Omental fat pad (tissue), 4 donors: ENCODE data around the gene TBC1D9B. TPM values are rescaled to one million over a fixed set of nuclear protein-coding genes. Genes with fewer than 3 reads are reported as not detected.

Experiments
- ATAC-seq: fragments of 150-250 bp; one replicate; pipeline ENCODE4 v1.9.1; 2016; ENCODE audit warnings: mild to moderate bottlenecking, moderate library complexity; ENCODE audit not compliant: low FRiP score
- DNase-seq: peaks from one replicate; pipeline ENCODE4 v3.0.0-alpha.2; 2019; ENCODE audit warnings: low spot score
- total RNA-seq, 4 donors: library from RNA; depleted of rRNA; stranded (reverse); fragments of >200 nt; gene quantifications; one replicate each; pipeline ENCODE4 v1.1.0, GENCODE V29; 2016
- TF ChIP-seq, protein P1 (sequence below), 3 donors: fragments of 450-650 bp; IDR thresholded peaks; one replicate each; pipeline ENCODE4 v1.5.1; 2016 to 2017; ENCODE audit warnings: antibody characterized with exemption in 3 of 3, mild to moderate bottlenecking in 3 of 3, moderate library complexity in 2 of 3

The TBC1D9B gene
- total RNA-seq, 4 donors from 2014 or later, result 85.4 to 114 (median 97.0) TPM

GRCh38 chr5:179862296-179862695 is 45.4 kb downstream of the TBC1D9B start:
- ATAC-seq, result no peak
- DNase-seq, result no peak
- TF ChIP-seq, protein P1, sequence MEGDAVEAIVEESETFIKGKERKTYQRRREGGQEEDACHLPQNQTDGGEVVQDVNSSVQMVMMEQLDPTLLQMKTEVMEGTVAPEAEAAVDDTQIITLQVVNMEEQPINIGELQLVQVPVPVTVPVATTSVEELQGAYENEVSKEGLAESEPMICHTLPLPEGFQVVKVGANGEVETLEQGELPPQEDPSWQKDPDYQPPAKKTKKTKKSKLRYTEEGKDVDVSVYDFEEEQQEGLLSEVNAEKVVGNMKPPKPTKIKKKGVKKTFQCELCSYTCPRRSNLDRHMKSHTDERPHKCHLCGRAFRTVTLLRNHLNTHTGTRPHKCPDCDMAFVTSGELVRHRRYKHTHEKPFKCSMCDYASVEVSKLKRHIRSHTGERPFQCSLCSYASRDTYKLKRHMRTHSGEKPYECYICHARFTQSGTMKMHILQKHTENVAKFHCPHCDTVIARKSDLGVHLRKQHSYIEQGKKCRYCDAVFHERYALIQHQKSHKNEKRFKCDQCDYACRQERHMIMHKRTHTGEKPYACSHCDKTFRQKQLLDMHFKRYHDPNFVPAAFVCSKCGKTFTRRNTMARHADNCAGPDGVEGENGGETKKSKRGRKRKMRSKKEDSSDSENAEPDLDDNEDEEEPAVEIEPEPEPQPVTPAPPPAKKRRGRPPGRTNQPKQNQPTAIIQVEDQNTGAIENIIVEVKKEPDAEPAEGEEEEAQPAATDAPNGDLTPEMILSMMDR (IDR thresholded peaks at IDR 0.05), result no peak

DNA sequence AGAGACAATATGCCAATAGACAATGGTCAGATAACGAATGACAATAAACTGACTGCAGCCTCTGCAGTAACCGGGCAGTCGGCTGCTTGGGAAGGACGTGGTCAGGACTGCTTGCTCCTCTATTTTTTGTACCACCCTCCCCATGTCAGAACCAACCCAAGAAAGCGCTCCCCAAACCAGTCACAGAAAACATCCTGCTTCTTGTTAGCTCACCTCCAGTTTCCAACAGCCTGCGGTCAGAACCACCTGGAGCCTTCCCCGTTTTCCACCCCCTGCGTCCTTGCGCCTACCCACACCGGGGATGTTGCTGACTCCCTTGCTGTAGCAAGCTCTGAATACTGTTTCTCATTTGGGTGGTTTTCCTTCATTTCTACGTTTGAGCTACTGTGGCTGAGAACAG is 47.4 kb downstream of the TBC1D9B start:
- DNase-seq, result no peak
- TF ChIP-seq, protein P1 (IDR thresholded peaks at IDR 0.05), result no peak
- ATAC-seq, result no peak

DNA sequence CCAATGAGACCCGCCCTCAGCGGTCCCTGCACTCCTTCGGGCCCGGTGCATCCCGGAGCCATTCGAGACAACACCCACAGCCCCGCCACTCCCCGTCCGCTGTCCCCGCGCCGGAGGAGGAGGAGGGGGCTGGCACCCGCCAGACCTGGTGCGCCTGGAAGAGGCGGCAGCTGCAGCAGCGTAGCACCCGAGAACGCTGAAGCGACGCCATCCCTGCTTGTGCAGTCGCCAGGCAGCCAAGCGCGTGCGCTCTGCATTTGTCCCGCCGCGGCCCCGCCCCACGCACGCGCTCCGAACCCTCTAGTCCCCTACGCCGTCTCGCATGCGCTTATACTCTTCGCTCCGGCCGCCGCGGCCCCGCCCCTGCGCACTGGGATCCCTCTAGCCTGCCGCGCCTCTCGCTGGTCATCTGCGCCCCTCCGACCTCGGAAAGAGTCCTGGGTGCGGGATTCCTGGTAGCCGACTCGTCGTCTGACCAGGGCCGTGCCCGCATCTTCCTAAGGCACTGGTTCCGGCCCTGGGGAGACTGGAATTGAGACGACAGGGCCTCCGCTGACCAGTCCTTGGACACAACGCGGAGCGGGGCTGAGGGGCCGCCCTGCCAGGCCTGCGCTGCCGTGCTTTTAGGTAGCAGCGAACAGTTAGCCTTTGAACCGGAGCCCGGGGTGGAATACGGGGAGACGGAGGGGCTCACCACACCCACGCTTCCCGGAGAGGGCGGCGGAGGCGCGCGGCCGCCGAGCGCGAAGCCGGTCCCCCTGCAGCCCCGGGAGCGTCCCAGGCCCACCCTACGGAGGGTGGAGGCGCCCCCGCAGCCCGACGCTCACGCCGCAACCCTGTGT is 48.9 kb downstream of the TBC1D9B start, which contains the start of gene MRNIP:
MRNIP (minus strand) TSS at position 232 of the 842 bp plus-strand sequence; CDS start at position 211, 21 bp downstream.
- TF ChIP-seq, protein P1 (IDR thresholded peaks at IDR 0.05), result no peak
- DNase-seq, result peak; percentile 84
- ATAC-seq, result peak; percentile 98

GRCh38 chr5:179858241-179858585 is 49.5 kb downstream of the TBC1D9B start:
- TF ChIP-seq, protein P1 (IDR thresholded peaks at IDR 0.05), result no peak
- peak; percentile 22 for ATAC-seq
- no peak for DNase-seq

DNA sequence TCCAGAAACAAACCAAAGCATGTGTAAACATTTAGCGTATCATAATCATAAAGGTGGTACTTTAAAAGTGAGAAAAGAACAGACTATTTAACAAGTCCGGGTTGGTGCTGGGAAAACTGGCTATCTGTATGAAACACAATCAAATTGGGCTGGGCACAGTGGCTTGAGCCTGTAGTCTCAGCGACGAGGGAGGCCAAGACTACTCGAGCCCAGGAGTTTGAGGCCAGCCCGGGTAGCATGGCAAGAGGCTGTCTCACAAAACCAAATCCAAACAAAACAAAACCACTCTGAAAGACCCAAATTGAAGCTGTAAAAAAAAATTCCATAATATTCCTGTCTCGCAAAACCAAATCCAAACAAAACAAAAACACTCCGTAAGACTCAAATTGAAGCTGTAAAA is 53.3 kb downstream of the TBC1D9B start:
- DNase-seq, result no peak
- TF ChIP-seq, protein P1 (IDR thresholded peaks at IDR 0.05), result no peak
- no peak for ATAC-seq

DNA sequence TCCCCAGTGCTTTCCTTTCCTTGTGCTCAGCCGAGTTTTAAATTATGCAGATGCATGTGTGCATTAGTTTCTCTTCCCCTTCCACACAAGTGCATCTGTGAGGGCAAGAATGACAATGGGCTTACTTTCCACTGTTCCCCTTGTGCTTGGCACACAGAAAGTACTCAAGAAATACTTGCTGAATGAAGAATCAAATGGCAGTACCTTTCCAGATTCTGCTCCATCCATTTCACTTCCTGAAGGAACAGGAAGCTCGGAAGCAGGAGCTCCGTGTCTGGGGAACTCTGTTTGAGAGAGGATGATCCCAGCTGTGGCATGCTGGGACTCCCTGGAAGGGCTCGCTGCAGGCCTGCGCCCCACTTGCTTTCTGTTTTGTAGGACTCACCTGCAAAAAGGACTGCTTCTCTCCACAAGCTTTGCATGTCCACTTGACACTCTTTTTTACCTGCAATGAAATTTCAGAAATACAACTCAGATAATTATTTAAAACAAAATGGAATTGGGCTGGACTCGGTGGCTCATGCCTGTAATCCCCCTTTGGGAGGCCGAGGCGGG is 54.6 kb downstream of the TBC1D9B start:
- no peak for ATAC-seq
- TF ChIP-seq, protein P1 (IDR thresholded peaks at IDR 0.05), result no peak
- no peak for DNase-seq

DNA sequence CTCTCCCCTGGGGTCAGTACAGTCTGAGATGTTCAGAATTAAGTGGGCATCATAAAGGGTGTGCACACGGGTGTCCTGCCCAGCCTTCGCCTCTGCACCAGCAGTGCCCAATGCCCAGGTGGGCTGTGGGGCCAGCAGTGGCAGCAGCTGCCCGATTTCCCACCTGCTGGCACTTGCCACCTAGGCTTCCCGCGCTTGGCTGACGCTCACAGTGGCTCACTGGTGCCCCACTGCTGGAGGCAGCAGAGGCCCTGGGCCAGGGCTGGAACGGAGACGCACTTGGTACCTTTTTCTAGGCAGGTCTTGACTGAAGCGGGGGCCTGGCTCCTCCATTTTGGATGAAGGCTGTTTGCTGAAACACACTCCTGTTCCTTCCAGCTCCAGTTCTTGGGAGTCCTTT is 66.1 kb downstream of the TBC1D9B start:
- ATAC-seq (no peak), DNase-seq (peak; percentile 14)
- TF ChIP-seq, protein P1 (IDR thresholded peaks at IDR 0.05), result no peak
